Measurements from ENCODE around the gene MUC22. TPM values are rescaled to one million over a fixed set of nuclear protein-coding genes. Genes with fewer than 3 reads are reported as not detected.
"Not testable (repeated sequence)": the region's sequence is repeated elsewhere in the genome, so short reads cannot be mapped to it uniquely, and the experiment has no call there.

The MUC22 gene
- total RNA-seq, 1 donor from 2014 or later, result not detected

DNA sequence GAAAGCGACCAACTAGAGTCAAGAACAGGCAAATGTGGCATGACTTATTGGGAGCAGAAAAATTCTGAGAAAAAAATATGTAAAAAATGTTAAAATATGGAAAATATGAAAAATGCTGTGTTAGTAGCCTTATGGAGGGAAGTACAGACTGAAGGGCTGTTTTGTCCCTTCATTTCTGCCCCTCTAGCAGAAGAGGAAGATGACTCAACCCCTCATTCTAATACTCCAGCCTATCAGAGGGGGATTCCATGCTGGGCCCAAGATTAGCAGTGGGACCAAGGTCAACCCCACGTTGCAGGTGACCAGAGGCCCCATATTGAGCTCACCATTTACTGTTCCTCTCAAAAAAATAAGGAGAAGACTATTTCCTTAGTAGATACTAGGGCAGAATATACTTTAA lies 18.4 kb upstream of the MUC22 start:
- intact Hi-C loops (cut with DNase I), result no loop called here

DNA sequence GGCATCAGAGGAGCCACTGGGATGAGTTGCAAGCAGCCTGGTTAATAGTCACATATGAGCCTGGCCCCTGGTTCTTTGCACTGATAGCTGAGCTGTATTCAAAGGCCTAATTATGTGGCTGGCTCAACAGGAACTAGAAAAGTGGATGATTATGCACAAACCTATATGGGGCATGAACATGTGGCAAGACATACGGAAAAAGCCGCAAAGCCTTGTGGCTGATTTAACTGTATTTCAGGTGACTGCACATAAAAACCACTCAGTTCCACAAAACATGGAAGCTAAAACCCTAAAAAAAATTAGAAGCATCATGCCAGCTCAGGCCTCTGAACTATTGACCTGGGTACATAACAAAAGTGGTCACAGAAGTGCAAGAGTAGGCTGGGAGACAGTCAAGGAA lies 13.0 kb upstream of the MUC22 start:
- intact Hi-C loops (cut with DNase I), result no loop called here

More for the DNA sequence above, 18.4 kb upstream of the MUC22 start:
- DNase-seq (ENCODE audit: low spot score), result no peak

DNA sequence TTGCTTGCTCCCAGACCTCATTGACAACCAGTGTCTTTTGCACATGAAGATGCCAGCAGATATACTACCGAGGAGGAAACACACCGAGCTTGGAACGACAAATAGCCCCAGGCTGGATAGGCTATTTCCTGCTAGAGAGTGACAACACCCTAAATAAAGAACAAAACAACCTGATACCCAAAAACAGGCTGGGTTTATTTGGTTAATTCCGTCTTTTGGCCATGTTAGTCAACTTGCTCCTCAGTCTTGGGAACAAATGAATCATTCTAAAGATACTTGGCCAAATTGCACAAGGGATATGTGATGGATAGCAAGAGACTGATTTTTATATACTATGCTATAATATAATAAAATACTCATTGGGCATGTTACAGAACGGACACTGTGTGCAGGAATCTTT lies 11.5 kb upstream of the MUC22 start:
- intact Hi-C loops (cut with DNase I), result no loop called here
- DNase-seq (ENCODE audit: low spot score), result no peak

More for the DNA sequence above, 13.0 kb upstream of the MUC22 start:
- no peak for DNase-seq (ENCODE audit: low spot score)

DNA sequence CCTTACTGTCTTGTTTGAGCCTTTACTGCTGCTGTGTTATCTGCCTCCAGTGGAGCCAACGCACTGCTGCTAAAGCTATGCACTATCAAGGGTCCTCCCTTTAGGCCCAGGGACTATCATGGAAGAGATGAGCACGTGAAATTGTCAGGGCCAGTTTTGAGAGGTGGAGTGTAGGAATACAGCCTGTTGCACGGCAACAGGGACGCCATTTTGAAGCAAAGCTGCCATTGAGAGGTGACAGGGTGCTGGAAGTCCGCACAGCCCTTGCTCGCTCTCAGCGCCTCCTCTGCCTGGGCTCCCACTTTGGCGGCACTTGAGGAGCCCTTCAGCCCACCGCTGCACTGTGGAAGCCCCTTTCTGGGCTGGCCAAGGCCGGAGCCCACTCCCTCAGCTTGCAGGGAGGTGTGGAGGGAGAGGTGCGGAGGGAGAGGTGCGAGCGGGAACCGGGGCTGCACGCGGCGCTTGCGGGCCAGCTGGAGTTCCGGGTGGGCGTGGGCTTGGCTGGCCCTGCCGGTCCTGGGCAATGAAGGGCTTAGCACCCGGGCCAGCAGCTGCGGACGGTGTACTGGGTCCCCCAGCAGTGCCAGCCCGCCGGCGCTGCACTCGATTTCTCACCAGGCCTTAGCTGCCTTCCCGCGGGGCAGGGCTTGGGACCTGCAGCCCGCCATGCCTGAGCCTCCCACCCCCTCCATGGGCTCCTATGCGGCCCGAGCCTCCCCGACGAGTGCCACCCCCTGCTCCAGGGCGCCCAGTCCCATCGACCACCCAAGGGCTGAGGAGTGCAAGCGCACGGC lies 10.0 kb upstream of the MUC22 start:
- intact Hi-C loops (cut with DNase I); DNase-seq (ENCODE audit: low spot score): not testable (repeated sequence)

DNA sequence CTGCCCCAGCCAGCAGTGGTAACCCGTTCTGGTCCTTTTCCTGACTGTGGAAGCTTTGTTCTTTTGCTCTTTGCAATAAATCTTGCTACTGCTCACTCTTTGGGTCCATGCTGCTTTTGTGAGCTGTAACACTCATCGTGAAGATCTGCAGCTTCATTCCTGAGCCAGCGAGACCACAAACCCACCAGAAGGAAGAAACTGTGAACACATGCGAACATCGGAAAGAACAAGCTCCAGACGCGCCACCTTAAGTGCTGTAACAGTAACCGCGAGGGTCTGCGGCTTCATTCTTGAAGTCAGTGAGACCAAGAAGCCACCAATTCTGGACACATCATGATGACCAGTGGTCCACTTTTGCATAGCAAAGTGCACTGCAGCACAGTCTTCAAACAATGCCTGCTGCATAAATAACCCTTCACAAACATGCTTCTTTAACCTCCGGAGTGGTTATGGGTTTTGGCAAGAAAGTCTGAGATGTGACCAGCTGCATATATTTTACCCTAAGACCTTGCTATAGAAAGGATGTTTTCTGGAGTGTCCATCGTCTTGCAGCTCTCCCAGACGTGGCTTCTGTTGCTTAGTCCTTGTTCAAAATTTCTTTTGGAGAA lies 8.9 kb upstream of the MUC22 start:
- intact Hi-C loops (cut with DNase I), result no loop called here
- no peak for DNase-seq (ENCODE audit: low spot score)

DNA sequence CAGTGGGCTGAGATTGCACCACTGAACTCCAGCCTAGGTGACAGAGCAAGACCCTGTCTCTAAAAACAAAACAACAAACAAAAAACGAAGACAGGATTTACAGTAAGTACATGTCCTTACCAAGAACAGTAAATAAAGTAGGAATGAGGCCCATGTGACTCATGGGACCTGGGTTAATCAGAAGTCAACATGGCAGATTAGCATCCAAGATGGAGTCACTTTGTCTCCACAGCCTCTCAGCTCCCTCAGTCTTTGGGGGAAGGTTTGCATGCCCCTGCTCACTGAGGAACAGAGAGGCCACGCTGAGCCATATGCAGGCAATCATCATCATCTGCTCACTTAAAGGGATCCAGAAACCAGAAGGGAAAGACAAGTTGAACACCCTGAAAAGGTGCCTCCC lies 7.8 kb upstream of the MUC22 start:
- intact Hi-C loops (cut with DNase I), result no loop called here
- no peak for DNase-seq (ENCODE audit: low spot score)

DNA sequence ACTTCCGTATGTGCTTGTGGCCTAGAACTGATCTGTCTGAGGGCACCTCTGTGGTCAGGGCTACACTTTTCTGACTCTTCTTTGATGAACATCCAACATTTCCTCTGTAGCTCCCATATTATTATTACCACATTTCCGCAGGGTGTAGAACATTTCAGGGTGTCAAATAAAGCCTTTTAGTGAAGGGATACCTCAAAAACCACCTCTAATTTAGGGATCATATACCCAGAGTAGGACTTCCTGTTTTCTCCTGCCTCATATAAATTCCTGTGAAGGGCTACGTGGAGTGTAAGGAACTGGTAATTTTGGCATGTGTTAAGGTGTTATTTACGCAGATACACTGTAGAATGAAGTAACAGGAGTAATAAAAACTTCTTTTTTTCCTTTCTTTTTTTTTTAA lies 5.5 kb upstream of the MUC22 start:
- DNase-seq (ENCODE audit: low spot score), result no peak
- intact Hi-C loops (cut with DNase I), result no loop called here

DNA sequence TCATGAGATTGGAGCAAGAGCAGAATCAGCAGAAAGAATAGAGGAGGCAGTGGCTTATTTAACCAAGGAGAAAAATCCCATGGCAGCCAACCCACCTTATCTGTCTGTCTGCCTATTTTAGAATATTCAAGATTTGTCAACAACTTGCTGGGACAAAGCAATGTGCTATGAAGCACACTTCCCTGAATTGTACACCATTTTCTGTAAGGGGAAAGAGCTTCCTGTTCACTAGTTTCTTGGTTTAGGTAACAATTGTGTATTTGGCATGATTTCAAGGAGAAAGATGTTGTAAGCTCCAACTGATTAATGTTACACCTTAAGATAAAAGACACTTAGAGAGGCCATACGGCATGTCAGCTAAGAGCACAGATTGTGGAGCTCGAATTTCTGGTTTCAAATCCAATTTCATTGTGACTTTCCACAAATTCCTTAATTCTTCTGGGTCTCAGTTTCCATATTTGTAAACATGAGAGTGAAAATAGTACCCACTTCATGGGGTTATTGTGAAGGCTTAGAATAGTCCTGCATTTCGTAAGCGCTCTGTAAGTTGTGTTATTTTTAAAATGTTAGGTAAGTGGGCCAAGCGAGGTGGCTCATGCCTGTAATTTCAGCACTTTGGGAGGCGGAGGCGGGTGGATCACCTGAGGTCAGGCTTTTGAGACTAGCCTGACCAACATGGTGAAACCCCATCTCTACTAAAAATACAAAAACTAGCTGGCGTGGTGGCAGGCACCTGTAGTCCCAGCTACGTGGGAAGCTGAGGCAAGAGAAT lies 4.8 kb upstream of the MUC22 start:
- no peak for DNase-seq (ENCODE audit: low spot score)
- intact Hi-C loops (cut with DNase I), result no loop called here

DNA sequence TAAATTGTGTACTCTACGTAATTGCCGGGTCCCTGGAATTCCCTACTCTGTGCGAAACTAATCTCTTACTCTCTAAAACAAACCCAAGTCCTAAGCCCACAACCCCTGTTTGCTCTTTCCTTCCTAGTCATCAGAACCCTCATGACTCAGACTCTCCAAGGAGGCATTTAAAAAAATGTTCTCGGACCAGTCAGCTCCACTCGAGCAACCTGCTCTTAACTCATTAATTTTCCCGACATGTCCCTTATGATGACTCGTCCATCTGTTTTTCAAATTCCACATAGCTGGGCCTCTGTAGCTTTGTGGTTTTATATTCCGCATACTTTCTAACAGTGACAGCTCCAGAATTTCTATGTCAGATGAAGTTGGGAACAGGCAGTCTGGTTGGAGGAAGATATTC lies 2.6 kb upstream of the MUC22 start:
- no peak for DNase-seq (ENCODE audit: low spot score)
- intact Hi-C loops (cut with DNase I), result no loop called here

DNA sequence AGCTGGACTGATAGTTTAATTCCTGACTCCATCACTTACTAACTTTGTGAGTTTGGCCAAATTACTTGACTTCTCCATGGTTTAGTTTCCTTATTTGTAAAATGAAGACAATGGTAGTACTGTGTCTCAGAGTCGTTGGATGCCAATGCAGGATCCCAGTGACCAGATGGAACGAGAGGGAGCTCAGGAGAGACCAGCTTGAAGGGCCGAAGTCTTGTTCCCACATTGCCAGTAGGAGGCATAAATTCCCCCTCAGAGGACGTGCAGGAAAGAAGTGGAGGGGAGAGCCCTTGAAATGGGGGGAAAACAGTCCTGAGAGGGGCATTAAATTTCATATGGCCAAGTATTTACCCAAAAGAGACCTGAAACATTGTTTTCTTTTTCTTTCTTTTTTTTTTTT lies 2.1 kb upstream of the MUC22 start:
- DNase-seq (ENCODE audit: low spot score), result no peak
- intact Hi-C loops (cut with DNase I), result no loop called here

DNA sequence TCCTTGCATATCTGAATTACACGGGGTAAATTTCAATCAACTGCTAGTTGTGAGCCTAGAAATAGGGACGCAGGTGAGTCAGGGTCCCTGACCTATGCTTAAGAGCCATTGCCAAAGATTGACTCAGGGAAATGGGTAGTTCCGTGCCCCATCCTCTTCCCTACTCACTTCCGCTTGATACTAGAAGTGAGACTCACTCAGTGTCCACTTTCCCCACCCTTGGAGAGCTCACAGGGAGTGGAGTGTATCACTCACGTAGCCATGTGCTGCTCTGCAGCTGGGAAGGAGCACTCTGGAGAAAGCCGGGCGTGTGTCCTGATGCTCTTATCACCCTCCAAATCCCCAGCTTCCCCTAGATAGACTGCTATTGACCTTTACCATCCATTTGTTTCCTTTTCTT lies 543 bp upstream of the MUC22 start:
- intact Hi-C loops (cut with DNase I), result no loop called here
- DNase-seq (ENCODE audit: low spot score), result no peak

DNA sequence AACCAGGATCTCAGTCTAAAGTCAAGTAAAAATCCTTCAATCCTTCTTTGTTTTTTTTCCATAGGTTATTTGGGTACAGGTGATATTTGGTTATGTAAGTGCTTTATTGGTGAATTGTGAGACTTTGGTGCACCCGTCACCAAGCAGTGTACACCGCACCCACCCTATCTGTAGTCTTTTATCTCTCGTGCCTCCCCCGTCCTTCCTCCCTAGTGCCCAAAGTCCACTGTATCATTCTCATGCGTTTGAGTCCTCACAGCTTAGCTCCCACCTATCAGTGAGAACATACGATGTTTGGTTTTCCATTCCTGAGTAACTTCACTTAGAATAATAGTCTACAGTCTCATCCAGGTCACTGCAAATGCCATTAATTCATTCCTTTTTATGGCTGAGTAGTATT lies 879 bp downstream of the MUC22 start:
- intact Hi-C loops (cut with DNase I), result no loop called here

DNA sequence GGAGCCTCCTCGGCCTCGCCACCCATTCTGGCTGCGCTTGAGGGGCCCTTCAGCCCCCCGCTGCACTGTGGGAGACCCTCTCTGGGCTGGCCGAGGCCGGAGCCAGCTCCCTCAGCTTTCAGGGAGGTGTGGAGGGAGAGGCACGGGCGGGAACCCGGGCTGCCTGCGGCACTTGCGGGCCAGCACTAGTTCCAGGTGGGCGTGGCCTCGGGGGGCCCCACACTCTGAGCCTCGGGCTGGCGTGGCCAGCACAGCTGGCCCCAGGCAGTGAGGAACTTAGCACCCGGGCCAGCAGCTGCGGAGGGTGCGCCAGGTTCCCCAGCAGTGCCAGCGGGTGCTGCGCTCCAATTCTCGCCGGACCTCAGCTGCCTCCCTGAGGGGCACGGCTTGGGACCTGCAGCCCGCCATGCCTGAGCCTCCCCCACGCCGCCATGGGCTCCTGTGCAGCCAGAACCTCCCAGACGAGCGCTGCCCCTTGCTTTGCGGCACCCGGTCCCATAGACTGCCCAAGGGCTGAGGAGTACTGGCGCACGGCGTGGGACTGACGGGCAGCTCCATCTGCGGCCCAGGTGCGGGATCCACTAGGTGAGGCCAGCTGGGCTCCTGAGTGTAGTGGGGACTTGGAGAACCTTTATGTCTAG lies 6.5 kb downstream of the MUC22 start:
- DNase-seq (ENCODE audit: low spot score), result no peak
- intact Hi-C loops (cut with DNase I), result no loop called here

More for the DNA sequence above, 879 bp downstream of the MUC22 start:
- no peak for DNase-seq (ENCODE audit: low spot score)

DNA sequence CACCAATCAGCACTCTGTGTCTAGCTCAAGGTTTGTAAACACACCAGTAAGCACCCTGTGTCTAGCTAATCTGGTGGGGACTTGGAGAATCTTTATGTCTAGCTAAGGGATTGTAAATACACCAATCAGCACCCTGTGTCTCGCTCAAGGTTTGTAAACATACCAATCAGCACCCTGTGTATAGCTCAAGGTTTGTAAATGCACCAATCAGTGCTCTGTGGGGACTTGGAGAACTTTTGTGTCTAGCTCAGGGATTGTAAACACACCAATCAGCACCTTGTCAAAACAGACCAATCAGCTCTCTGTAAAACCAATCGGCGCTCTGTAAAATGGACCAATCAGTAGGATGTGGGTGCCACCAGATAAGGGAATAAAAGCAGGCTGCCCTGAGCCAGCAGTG lies 7.2 kb downstream of the MUC22 start:
- intact Hi-C loops (cut with DNase I); DNase-seq (ENCODE audit: low spot score): not testable (repeated sequence)

DNA sequence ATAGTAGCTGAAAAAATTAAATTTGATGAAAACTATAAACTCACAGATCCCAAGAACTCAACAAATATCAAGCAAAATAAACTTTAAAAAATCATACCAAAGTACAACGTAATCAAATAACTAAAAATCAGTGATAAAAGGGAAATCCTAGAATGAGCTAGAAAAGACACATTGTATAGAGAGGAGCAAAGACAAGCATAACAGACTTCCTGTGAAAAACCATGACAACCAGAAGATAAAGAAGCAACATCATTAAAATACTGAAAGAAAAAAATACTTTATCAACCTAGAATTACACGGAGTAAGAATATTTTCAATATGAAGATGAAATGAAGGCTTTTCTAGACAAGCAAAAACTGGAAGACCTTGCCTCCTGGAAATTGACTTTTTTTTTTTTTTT lies 9.8 kb downstream of the MUC22 start:
- intact Hi-C loops (cut with DNase I), result no loop called here

DNA sequence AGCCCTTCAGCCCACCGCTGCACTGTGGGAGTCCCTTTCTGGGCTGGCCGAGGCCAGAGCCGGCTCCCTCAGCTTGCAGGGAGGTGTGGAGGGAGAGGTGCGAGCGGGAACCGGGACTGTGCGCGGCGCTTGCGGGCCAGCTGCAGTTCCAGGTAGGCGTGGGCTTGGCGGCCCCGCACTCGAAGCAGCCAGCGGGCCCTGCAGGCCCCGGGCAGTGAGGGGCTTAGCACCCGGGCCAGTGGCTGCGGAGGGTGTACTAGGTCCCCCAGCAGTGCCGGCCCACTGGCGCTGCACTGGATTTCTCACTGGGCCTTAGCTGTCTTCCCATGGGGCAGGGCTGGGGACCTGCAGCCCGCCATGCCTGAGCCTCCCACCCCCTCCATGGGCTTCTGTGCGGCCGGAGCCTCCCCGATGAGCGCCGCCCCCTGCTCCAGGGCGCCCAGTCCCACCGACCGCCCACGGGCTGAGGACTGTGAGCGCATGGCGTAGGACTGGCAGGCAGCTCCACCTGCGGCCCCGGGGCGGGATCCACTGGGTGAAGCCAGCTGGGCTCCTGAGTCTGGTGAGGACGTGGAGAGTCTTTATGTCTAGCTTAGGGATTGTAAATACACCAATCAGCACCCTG lies 10.5 kb downstream of the MUC22 start:
- intact Hi-C loops (cut with DNase I); DNase-seq (ENCODE audit: low spot score): not testable (repeated sequence)

More for the DNA sequence above, 9.8 kb downstream of the MUC22 start:
- no peak for DNase-seq (ENCODE audit: low spot score)

DNA sequence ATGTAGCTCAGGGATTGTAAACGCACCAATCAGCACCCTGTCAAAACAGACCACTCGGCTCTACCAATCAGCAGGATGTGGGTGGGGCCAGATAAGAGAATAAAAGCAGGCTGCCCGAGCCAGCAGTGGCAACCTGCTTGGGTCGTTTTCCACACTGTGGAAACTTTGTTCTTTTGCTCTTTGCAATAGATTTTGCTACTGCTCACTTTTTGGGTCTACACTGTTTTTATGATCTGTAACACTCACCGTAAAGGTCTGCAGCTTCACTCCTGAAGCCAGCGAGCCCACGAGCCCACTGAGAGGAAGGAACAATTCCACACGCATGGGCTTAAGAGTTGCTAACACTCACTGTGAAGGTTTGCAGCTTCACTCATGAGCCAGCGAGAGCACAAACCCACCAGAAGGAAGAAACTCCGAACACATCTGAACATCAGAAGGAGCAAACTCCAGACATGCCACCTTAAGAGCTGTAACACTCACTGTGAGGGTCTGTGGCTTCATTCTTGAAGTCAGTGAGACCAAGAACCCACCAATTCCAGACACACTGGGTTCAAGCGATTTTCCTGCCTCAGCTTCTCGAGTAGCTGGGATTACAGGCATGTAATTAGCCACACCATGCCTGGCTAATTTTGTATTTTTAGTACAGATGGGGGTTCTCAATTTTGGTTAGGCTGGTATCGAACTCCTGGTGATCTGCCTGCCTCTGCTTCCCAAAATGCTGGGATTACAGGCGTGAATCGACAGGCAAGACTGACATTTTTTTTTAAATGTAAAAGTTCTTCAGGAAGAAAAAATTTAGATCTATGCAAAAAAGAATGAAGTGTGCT lies 11.6 kb downstream of the MUC22 start:
- DNase-seq (ENCODE audit: low spot score); intact Hi-C loops (cut with DNase I): not testable (repeated sequence)

DNA sequence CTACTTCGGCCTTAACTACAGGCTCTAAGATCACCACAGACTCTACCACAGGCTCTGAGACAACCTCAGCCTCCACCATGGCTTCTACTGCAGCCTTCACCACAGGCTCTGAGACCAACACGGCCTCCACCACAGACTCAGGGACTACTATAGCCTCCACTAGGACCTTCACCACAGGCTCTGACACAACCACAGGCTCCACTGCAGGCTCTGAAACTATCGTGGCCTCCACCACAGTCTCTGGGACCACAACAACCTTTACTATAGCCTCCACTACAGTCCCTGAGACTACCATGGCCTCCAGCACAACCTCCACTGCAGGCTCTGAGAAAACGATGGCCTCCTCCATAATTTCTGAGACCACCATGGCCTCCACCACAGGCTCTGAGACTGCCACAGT lies 15.3 kb downstream of the MUC22 start:
- intact Hi-C loops (cut with DNase I), result no loop called here

DNA sequence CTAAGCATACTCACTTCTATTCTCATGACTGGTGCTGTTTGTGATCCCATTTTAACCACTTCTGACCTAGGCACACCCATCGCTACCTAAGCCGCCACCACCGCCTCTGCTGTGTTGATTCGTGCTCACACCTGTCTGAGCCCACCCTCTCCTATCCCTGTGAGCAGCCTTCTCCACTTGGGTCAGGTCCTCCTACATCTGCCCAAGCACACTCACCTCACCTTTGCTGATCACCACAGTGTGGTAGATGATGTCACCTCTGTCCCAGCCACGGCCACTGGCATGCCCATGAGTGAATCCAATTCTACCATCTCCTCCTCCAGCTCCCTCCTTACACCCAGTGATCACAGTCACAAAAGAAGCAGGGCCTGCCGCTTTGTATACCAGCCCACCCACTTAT lies 20.8 kb downstream of the MUC22 start:
- intact Hi-C loops (cut with DNase I), result no loop called here
- DNase-seq (ENCODE audit: low spot score), result no peak

More for the DNA sequence above, 15.3 kb downstream of the MUC22 start:
- no peak for DNase-seq (ENCODE audit: low spot score)

Measured in cardiac septum (tissue), 1 donor.